ENCODE measurements around the gene KCNN3. TPM values are rescaled to one million over a fixed set of nuclear protein-coding genes. Genes with fewer than 3 reads are reported as not detected.

The KCNN3 gene
- total RNA-seq, 1 experiment from 2014 or later = 0.07 TPM

DNA sequence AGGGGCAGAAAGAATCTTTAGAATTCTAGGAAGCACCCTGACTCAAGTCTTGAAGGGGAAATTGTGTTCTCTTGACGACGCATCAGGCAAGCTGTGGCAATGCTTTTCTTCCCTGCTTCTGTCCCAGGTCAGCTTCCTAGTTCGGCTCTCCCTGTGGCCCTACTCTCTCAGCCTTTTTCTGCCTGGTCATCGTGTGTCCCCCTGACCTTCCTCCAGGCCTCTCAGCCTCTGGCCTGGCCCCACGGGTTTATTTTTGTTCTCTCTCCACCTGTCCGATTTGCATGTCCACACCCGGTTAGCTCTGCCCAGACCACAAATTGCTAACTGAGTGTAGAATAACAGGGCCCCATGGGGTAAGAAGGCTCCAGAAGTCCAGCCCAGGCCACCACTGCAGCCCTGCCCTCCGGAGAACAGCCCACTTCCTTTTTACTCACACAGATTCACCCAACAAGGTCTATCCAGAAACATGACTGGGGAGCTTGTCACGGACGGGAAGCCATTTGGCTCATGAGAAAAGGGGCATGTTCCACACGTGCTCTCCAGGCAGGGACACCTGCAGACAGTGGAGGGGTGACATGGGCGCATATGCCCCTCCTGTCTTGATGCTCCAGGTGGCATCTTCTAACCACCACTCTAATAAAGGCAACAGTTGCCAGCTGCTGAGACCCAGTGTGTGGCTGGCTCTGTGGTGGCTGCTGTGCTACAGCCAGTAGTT lies 9.8 kb downstream of the KCNN3 start:
- intact Hi-C loops (cut with micrococcal nuclease) = no loop called here
- Mint-ChIP-seq H3K36me3 (ENCODE audit: insufficient read depth, unreplicated experiment) (no peaks in the 10 kb centered on the region), H3K9me3 (ENCODE audit: unreplicated experiment) (no peaks in the 10 kb centered on the region), H3K4me1 (ENCODE audit: insufficient read depth, unreplicated experiment) (peaks cover 14% of the 10 kb centered on the region), H3K4me3 (ENCODE audit: unreplicated experiment) (no peak overlapping the region), H3K27ac (ENCODE audit: low read depth, unreplicated experiment) (peak overlapping the region; percentile 13), H3K27me3 (ENCODE audit: insufficient read depth, unreplicated experiment) (peaks cover 22% of the 10 kb centered on the region)
- no TSS peak for BruUV-seq (replicated peaks)
- DNase-seq (ENCODE audit: unreplicated experiment) = no peak
- ChIA-PET CTCF (interaction anchor here (0.6 to 1.7 kb wide), 8 partner anchors 13 to 300 kb away, joined by 3 to 9 read pairs (median 3); no protein-coding TSS in a partner anchor), POLR2A (interaction anchor here (0.7 to 1.7 kb wide), 4 partner anchors 9 to 225 kb away, joined by 3 to 5 read pairs (median 4); no protein-coding TSS in a partner anchor)
- TF ChIP-seq, protein P1, sequence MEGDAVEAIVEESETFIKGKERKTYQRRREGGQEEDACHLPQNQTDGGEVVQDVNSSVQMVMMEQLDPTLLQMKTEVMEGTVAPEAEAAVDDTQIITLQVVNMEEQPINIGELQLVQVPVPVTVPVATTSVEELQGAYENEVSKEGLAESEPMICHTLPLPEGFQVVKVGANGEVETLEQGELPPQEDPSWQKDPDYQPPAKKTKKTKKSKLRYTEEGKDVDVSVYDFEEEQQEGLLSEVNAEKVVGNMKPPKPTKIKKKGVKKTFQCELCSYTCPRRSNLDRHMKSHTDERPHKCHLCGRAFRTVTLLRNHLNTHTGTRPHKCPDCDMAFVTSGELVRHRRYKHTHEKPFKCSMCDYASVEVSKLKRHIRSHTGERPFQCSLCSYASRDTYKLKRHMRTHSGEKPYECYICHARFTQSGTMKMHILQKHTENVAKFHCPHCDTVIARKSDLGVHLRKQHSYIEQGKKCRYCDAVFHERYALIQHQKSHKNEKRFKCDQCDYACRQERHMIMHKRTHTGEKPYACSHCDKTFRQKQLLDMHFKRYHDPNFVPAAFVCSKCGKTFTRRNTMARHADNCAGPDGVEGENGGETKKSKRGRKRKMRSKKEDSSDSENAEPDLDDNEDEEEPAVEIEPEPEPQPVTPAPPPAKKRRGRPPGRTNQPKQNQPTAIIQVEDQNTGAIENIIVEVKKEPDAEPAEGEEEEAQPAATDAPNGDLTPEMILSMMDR (IDR thresholded peaks at IDR 0.05; ENCODE audit: unreplicated experiment) = no peak

DNA sequence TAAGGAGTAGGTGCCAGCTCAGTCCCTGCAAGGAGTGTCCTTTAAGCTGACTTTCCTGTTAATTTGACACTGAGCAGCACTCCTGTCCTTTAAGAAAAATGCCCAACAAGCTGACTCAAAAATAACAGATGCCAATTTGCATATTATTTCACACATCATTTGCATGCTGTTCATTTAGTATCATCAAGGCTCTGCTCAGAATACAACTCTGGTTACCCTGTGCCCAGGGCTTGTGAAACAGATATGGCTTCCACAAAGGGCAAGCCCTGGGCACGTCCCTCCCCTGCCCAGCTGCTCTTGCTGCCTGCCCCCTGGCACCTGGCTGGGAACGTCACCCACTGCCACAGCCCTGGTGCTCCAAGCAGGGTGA lies 10.3 kb downstream of the KCNN3 start:
- TF ChIP-seq, protein P1 (IDR thresholded peaks at IDR 0.05; ENCODE audit: unreplicated experiment) = no peak
- H3K36me3 Mint-ChIP-seq (ENCODE audit: insufficient read depth, unreplicated experiment) = no peaks in the 10 kb centered on the region
- no TSS peak for BruUV-seq (replicated peaks)
- POLR2A ChIA-PET = interaction anchor here (0.7 to 1.7 kb wide), 4 partner anchors 10 to 225 kb away, joined by 3 to 5 read pairs (median 4); no protein-coding TSS in a partner anchor
- H3K4me3 Mint-ChIP-seq (ENCODE audit: unreplicated experiment) = no peak overlapping the region
- H3K27me3 Mint-ChIP-seq (ENCODE audit: insufficient read depth, unreplicated experiment) = peaks cover 18% of the 10 kb centered on the region
- H3K4me1 Mint-ChIP-seq (ENCODE audit: insufficient read depth, unreplicated experiment) = peaks cover 14% of the 10 kb centered on the region
- no peaks in the 10 kb centered on the region for H3K9me3 Mint-ChIP-seq (ENCODE audit: unreplicated experiment)
- CTCF ChIA-PET = interaction anchor here (0.6 to 1.7 kb wide), 9 partner anchors 9 to 380 kb away, joined by 3 to 9 read pairs (median 4); no protein-coding TSS in a partner anchor
- intact Hi-C loops (cut with micrococcal nuclease) = no loop called here
- H3K27ac Mint-ChIP-seq (ENCODE audit: low read depth, unreplicated experiment) = no peak overlapping the region
- DNase-seq (ENCODE audit: unreplicated experiment) = no peak

DNA sequence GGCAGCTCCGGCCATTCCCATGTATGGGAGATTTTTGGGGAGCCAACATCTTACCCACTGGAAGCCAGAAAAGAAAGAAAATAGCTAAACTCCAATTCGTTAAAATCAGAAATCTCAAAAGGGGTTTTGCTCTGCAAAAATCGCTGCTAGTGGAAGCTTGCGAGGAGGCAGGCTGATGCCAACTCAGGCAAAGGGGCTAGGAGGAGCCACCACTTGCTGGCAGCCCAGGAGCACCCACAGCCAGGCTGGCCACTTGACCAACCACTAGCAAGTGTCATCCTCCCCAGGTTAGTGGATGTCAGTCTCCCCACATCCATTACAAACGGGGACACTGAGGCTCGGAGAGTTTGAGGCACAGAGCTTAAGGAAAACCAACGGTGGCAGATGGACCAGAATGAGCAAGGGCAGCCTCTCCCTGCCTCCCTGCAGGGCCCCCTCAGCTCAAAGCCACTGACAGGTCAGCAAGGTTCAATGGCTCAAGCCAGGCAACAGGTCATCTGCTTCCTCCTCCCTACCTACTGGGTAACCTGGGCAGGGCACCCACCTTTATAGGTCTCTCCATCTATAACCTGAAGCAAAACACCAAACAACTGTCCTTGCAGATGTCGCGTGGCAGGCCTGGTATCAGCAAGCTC lies 10.8 kb downstream of the KCNN3 start:
- TF ChIP-seq, protein P1 (IDR thresholded peaks at IDR 0.05; ENCODE audit: unreplicated experiment) = no peak
- no TSS peak for BruUV-seq (replicated peaks)
- ChIA-PET POLR2A (interaction anchor here (0.6 to 1.7 kb wide), 6 partner anchors 10 to 312 kb away, joined by 3 to 5 read pairs (median 3); no protein-coding TSS in a partner anchor), CTCF (interaction anchor here (0.6 to 1.7 kb wide), 10 partner anchors 10 to 380 kb away, joined by 3 to 9 read pairs (median 4); no protein-coding TSS in a partner anchor)
- intact Hi-C loops (cut with micrococcal nuclease) = no loop called here
- DNase-seq (ENCODE audit: unreplicated experiment) = no peak
- no peak overlapping the region for H3K27ac Mint-ChIP-seq (ENCODE audit: low read depth, unreplicated experiment)
- no peak overlapping the region for H3K4me3 Mint-ChIP-seq (ENCODE audit: unreplicated experiment)
- peaks cover 13% of the 10 kb centered on the region for H3K27me3 Mint-ChIP-seq (ENCODE audit: insufficient read depth, unreplicated experiment)
- H3K4me1 Mint-ChIP-seq (ENCODE audit: insufficient read depth, unreplicated experiment) = peaks cover 14% of the 10 kb centered on the region
- no peaks in the 10 kb centered on the region for H3K9me3 Mint-ChIP-seq (ENCODE audit: unreplicated experiment)
- no peaks in the 10 kb centered on the region for H3K36me3 Mint-ChIP-seq (ENCODE audit: insufficient read depth, unreplicated experiment)
